Superior temporal gyrus (tissue), 1 donor: ENCODE results near the gene CDK7.
"Not testable (repeated sequence)": the region's sequence is repeated elsewhere in the genome, so short reads cannot be mapped to it uniquely, and the experiment has no call there.

Source experiments
- DNase-seq: peaks from one replicate; pipeline ENCODE4 v3.0.0-alpha.2; 2016; ENCODE audit errors: extremely low spot score

CDK7 gene

GRCh38 chr5:69237877-69238276 lies 3.2 kb downstream of the CDK7 start:
- no peak for DNase-seq

GRCh38 chr5:69238760-69239251 lies 4.1 kb downstream of the CDK7 start:
- no peak for DNase-seq

GRCh38 chr5:69242215-69242927 lies 7.7 kb downstream of the CDK7 start:
- DNase-seq, result no peak

GRCh38 chr5:69245031-69245430 lies 10.3 kb downstream of the CDK7 start:
- DNase-seq, result no peak

GRCh38 chr5:69248019-69248418 lies 13.3 kb downstream of the CDK7 start:
- no peak for DNase-seq

GRCh38 chr5:69250593-69250992 lies 15.9 kb downstream of the CDK7 start:
- DNase-seq, result no peak

GRCh38 chr5:69252437-69252836 lies 17.8 kb downstream of the CDK7 start:
- no peak for DNase-seq

GRCh38 chr5:69255940-69256339 lies 21.3 kb downstream of the CDK7 start:
- not testable (repeated sequence) for DNase-seq

- no peak for DNase-seq
Observed at GRCh38 chr5:69257577-69257976, 22.9 kb downstream of the CDK7 start.

GRCh38 chr5:69261034-69261433 lies 26.3 kb downstream of the CDK7 start:
- DNase-seq, result no peak

- no peak for DNase-seq
Observed at GRCh38 chr5:69265931-69266330, 31.2 kb downstream of the CDK7 start.

- DNase-seq, result no peak
Observed at GRCh38 chr5:69268899-69269298, 34.2 kb downstream of the CDK7 start.

- no peak for DNase-seq
Observed at GRCh38 chr5:69270840-69271239, 36.2 kb downstream of the CDK7 start.

- no peak for DNase-seq
Observed at GRCh38 chr5:69271376-69271775, 36.7 kb downstream of the CDK7 start.

- no peak for DNase-seq
Observed at GRCh38 chr5:69275563-69275962, 40.9 kb downstream of the CDK7 start.

- DNase-seq, result no peak
Observed at GRCh38 chr5:69276422-69277174, 41.9 kb downstream of the CDK7 start.

- no peak for DNase-seq
Observed at GRCh38 chr5:69279517-69279916, 44.8 kb downstream of the CDK7 start.

- DNase-seq, result no peak
Observed at GRCh38 chr5:69281114-69281513, 46.4 kb downstream of the CDK7 start.

- no peak for DNase-seq
Observed at GRCh38 chr5:69284203-69284602, 49.5 kb downstream of the CDK7 start.

GRCh38 chr5:69285448-69286116 lies 50.9 kb downstream of the CDK7 start:
- DNase-seq, result no peak

- no peak for DNase-seq
Observed at GRCh38 chr5:69288069-69288468, 53.4 kb downstream of the CDK7 start.

GRCh38 chr5:69288688-69289087 lies 54.0 kb downstream of the CDK7 start:
- no peak for DNase-seq

GRCh38 chr5:69292306-69292705 lies 57.6 kb downstream of the CDK7 start:
- no peak for DNase-seq
